Fibroblast of lung (primary cell): ENCODE data around the gene HLA-DRB1. TPM values are rescaled to one million over a fixed set of nuclear protein-coding genes. Genes with fewer than 3 reads are reported as not detected.

Experiments
- DNase-seq, 2 donors: peaks; one replicate each; pipeline versions ENCODE4 v3.0.0 to v3.0.0-alpha.2; 2010; ENCODE audit warnings: low read depth in 2 of 2
- H2AFZ ChIP-seq: 2 replicates; pipeline ENCODE4 v1.5.1; 2012; ENCODE audit warnings: low read length, control low read depth, inconsistent platforms
- H3K27ac ChIP-seq: 2 replicates; pipeline ENCODE4 v1.5.1; 2011; ENCODE audit warnings: low read length, control low read depth; ENCODE audit not compliant: insufficient read depth
- H3K27me3 ChIP-seq: 2 replicates; pipeline ENCODE4 v1.5.1; 2011; ENCODE audit warnings: mild to moderate bottlenecking, low read length; ENCODE audit not compliant: control insufficient read depth, insufficient read depth
- H3K36me3 ChIP-seq: 2 replicates; pipeline ENCODE4 v1.5.1; 2011; ENCODE audit warnings: low read length; ENCODE audit not compliant: control insufficient read depth, insufficient read depth
- H3K4me1 ChIP-seq: 2 replicates; pipeline ENCODE4 v1.5.1; 2011; ENCODE audit warnings: low read length; ENCODE audit not compliant: control insufficient read depth, insufficient read depth; ENCODE audit errors: extremely low read depth
- H3K4me2 ChIP-seq: 2 replicates; pipeline ENCODE4 v1.5.1; 2011; ENCODE audit warnings: low read length, control low read depth; ENCODE audit not compliant: insufficient read depth; ENCODE audit errors: extremely low read depth
- H3K4me3 ChIP-seq, 4 experiments: fragments of 200-600 bp in 1 of 4; sonication (generic) in 1 of 4; replicated peaks in 1 of 4; 2 replicates each; pipeline ENCODE4 v1.5.1; 2011 to 2016; ENCODE audit warnings: low read length in 4 of 4, low read depth in 3 of 4, mild to moderate bottlenecking in 3 of 4, control low read depth in 2 of 4, inconsistent platforms in 1 of 4, mixed read lengths in 1 of 4; ENCODE audit not compliant: insufficient read depth in 1 of 4; ENCODE audit errors: control extremely low read depth in 1 of 4
- H3K79me2 ChIP-seq: 2 replicates; pipeline ENCODE4 v1.5.1; 2012; ENCODE audit warnings: mild to moderate bottlenecking, low read length, inconsistent platforms; ENCODE audit not compliant: control insufficient read depth, insufficient read depth
- H3K9ac ChIP-seq: 2 replicates; pipeline ENCODE4 v1.5.1; 2011; ENCODE audit warnings: mild to moderate bottlenecking, low read length, control low read depth; ENCODE audit not compliant: insufficient read depth
- H3K9me3 ChIP-seq: 2 replicates; pipeline ENCODE4 v1.5.1; 2012; ENCODE audit warnings: low read depth, low read length; ENCODE audit not compliant: control insufficient read depth, insufficient read depth
- H4K20me1 ChIP-seq: 2 replicates; pipeline ENCODE4 v1.5.1; 2011; ENCODE audit warnings: low read length; ENCODE audit not compliant: control insufficient read depth, insufficient read depth; ENCODE audit errors: extremely low read depth
- EZH2 ChIP-seq: IDR thresholded peaks from 2 replicates; pipeline ENCODE4 v1.5.1; 2012; ENCODE audit warnings: low read length, control low read depth, mild to moderate bottlenecking; ENCODE audit errors: missing control alignments
- polyA plus RNA-seq, 2 donors: library from polyadenylated mRNA; depleted of rRNA in 1 of 2; stranded (reverse) in 1 of 2; unstranded in 1 of 2; fragments of >200 nt; gene quantifications; 2 replicates each; pipeline ENCODE4 v1.2.1, GENCODE V29; 2011 to 2012; ENCODE audit warnings: missing spikeins in 1 of 2
- total RNA-seq: library from RNA; depleted of rRNA; stranded (reverse); fragments of >200 nt; gene quantifications from 2 replicates; pipeline ENCODE4 v1.2.1, GENCODE V29; 2014
- TF ChIP-seq, protein P1 (sequence below), 2 donors: IDR thresholded peaks in 1 of 2; conservative IDR thresholded peaks in 1 of 2; 1 replicate in 1 of 2; 2 replicates in 1 of 2; pipeline ENCODE4 v1.5.1; 2011 to 2012; ENCODE audit warnings: low read length in 2 of 2, control low read depth in 1 of 2, inconsistent platforms in 1 of 2, low read depth in 1 of 2, mild to moderate bottlenecking in 1 of 2

HLA-DRB1 gene
- total and polyA plus RNA-seq, 2 donors (not counting 1 experiment from before 2014, with no cell fraction given): under 0.01 to 0.42 TPM

DNA sequence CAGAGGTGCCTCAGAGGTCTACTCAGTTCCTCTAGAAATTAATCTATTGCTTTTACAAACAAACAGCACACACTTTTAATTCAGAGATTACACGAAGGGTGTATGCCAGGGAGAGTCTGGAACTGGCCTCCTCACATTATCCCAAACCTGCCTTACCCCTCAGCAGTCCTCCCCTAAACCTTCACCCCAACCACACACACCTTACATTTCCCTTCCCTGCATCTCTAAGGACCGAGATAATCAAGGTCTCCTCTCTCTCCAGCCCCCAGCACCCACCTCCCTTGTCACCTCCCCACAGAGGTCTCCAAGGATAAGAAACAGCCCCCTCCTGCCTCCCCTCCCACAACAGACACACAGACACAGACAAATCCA, 6.1 kb downstream of the HLA-DRB1 start:
- no peaks in the 10 kb centered on the region for H3K4me1 ChIP-seq
- no peak for DNase-seq
- H3K27ac ChIP-seq: no peak overlapping the region
- H3K4me3 ChIP-seq: no peak overlapping the region
- no peak overlapping the region for H3K9ac ChIP-seq
- no peaks in the 10 kb centered on the region for H3K9me3 ChIP-seq
- no peak overlapping the region for H3K4me2 ChIP-seq
- TF ChIP-seq, protein P1, sequence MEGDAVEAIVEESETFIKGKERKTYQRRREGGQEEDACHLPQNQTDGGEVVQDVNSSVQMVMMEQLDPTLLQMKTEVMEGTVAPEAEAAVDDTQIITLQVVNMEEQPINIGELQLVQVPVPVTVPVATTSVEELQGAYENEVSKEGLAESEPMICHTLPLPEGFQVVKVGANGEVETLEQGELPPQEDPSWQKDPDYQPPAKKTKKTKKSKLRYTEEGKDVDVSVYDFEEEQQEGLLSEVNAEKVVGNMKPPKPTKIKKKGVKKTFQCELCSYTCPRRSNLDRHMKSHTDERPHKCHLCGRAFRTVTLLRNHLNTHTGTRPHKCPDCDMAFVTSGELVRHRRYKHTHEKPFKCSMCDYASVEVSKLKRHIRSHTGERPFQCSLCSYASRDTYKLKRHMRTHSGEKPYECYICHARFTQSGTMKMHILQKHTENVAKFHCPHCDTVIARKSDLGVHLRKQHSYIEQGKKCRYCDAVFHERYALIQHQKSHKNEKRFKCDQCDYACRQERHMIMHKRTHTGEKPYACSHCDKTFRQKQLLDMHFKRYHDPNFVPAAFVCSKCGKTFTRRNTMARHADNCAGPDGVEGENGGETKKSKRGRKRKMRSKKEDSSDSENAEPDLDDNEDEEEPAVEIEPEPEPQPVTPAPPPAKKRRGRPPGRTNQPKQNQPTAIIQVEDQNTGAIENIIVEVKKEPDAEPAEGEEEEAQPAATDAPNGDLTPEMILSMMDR (conservative IDR thresholded peaks at IDR 0.05 in 1 of 2, IDR thresholded peaks at IDR 0.05 in 1 of 2; ENCODE audit: low read depth in 1 of 2, low read length in 2 of 2): no peak
- TF ChIP-seq EZH2: no peak
- H3K27me3 ChIP-seq: peaks cover 4% of the 10 kb centered on the region
- no peaks in the 10 kb centered on the region for H3K36me3 ChIP-seq
- H2AFZ ChIP-seq: no peak overlapping the region
- H3K79me2 ChIP-seq: no peaks in the 10 kb centered on the region
- H4K20me1 ChIP-seq: no peaks in the 10 kb centered on the region

DNA sequence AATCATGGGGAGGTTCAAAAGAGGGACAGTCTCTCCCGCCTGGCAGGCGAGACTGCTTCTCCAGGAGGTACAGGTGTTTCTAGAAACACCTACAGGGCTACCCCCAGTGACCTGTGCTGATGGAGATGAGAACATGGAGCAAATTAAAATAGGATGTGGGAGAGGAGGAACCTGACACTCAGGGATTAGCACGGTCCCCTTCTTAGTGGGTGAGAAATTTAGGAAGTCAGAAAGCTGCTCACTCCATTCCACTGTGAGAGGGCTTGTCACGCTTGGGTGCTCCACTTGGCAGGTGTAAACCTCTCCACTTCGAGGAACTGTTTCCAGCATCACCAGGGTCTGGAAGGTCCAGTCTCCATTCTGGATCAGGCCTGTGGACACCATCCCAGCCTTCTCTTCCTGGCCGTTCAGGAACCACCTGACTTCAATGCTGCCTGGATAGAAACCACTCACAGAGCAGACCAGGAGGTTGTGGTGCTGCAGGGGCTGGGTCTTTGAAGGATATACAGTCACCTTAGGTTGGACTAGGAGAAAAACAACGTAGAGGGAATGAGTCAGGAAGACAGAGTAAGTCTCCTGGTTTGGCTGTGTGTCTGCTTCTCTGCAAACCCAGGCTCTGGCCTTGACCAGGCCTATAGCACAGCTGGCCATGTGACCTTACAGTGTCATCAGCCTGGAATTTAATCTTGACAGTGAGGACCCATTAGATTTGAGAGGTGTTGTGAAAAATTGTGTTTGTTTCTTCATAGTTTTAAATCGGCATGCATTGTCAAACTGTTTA, 8.1 kb downstream of the HLA-DRB1 start:
- Histone ChIP-seq H3K9me3 (no peaks in the 10 kb centered on the region), H3K4me3 (no peak overlapping the region), H3K79me2 (no peaks in the 10 kb centered on the region), H2AFZ (no peak overlapping the region), H3K27me3 (peaks cover 4% of the 10 kb centered on the region), H3K9ac (no peak overlapping the region), H4K20me1 (no peaks in the 10 kb centered on the region), H3K36me3 (no peaks in the 10 kb centered on the region), H3K4me1 (no peaks in the 10 kb centered on the region), H3K4me2 (no peak overlapping the region), H3K27ac (no peak overlapping the region)
- DNase-seq: no peak
- TF ChIP-seq, protein P1 (conservative IDR thresholded peaks at IDR 0.05 in 1 of 2, IDR thresholded peaks at IDR 0.05 in 1 of 2; ENCODE audit: low read depth in 1 of 2, low read length in 2 of 2): no peak
- TF ChIP-seq EZH2: no peak

DNA sequence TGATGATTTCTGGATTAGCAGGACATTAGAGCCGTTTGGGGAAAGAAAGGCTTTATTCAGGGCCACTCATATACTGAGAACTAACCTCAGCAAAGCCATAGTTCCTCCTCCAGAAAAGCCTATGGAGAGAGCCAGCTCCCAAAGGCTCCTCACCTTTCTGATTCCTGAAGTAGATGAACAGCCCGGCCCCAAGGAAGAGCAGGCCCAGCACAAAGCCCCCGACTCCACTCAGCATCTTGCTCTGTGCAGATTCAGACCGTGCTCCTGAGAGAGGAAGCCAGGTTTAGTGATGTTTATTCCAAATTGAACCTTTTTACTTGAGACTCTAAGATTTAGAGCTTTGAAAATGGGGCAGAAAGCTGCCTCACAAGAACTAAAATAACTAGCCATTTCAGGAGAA, 9.1 kb downstream of the HLA-DRB1 start:
- Histone ChIP-seq H2AFZ (no peak overlapping the region), H4K20me1 (no peaks in the 10 kb centered on the region), H3K4me2 (no peak overlapping the region), H3K36me3 (no peaks in the 10 kb centered on the region), H3K9ac (no peak overlapping the region), H3K9me3 (no peaks in the 10 kb centered on the region), H3K4me3 (no peak overlapping the region), H3K4me1 (no peaks in the 10 kb centered on the region), H3K27me3 (peaks cover 4% of the 10 kb centered on the region), H3K79me2 (no peaks in the 10 kb centered on the region), H3K27ac (no peak overlapping the region)
- no peak for DNase-seq
- no peak for TF ChIP-seq EZH2
- TF ChIP-seq, protein P1 (conservative IDR thresholded peaks at IDR 0.05 in 1 of 2, IDR thresholded peaks at IDR 0.05 in 1 of 2; ENCODE audit: low read depth in 1 of 2, low read length in 2 of 2): no peak
